ENCODE data around the gene XIRP1.

GRCh38 chr3:39207361-39208186 is 15.2 kb upstream of the XIRP1 start:
- TF ChIP-seq TCF12 (IDR thresholded peaks at IDR 0.05) (no peak), TCF12 (CRISPR knock-in tag; IDR thresholded peaks at IDR 0.05) (no peak), GRHL1 (CRISPR knock-in tag; conservative IDR thresholded peaks at IDR 0.05) (no peak), ZNF724P (CRISPR knock-in tag; IDR thresholded peaks at IDR 0.05; ENCODE audit: borderline replicate concordance) (no peak), ZBTB7A (CRISPR knock-in tag; IDR thresholded peaks at IDR 0.05) (no peak), TRIM22 (IDR thresholded peaks at IDR 0.05) (no peak), RAD51 (IDR thresholded peaks at IDR 0.05; ENCODE audit: borderline replicate concordance) (no peak), POLR2A (IDR thresholded peaks at IDR 0.05; ENCODE audit: insufficient read depth in 1 of 2, low read depth in 2 of 2, low read length in 2 of 2) (no peak), CTCF (CRISPR knock-in tag; IDR thresholded peaks at IDR 0.05) (no peak), ZBTB10 (CRISPR knock-in tag; IDR thresholded peaks at IDR 0.05; ENCODE audit: borderline replicate concordance) (no peak), SP1 (IDR thresholded peaks at IDR 0.05) (no peak), SP1 (CRISPR knock-in tag; IDR thresholded peaks at IDR 0.05) (no peak), ZBTB49 (CRISPR knock-in tag; IDR thresholded peaks at IDR 0.05; ENCODE audit: borderline replicate concordance) (no peak)
